ENCODE measurements around the gene GC. TPM values are rescaled to one million over a fixed set of nuclear protein-coding genes. Genes with fewer than 3 reads are reported as not detected.
"Not testable (repeated sequence)": the region's sequence is repeated elsewhere in the genome, so short reads cannot be mapped to it uniquely, and the experiment has no call there.

GC gene
- total RNA-seq: not detected

- no peak for DNase-seq
Measured at GRCh38 chr4:71783972-71784371, at the start of gene GC. Gene GC, minus strand, starts transcription at chr4:71784079. Its CDS starts 61 bp downstream, at chr4:71784018.

- DNase-seq: no peak
Measured at GRCh38 chr4:71833232-71833900, 49.5 kb upstream of the GC start.

GRCh38 chr4:71832049-71832448, 48.2 kb upstream of the GC start:
- no peak for DNase-seq

- DNase-seq: no peak
Measured at GRCh38 chr4:71830497-71831190, 46.8 kb upstream of the GC start.

- no peak for DNase-seq
Measured at GRCh38 chr4:71828470-71828869, 44.6 kb upstream of the GC start.

GRCh38 chr4:71827826-71828225, 43.9 kb upstream of the GC start:
- no peak for DNase-seq

GRCh38 chr4:71816676-71817303, 32.9 kb upstream of the GC start:
- DNase-seq: no peak

- no peak for DNase-seq
Measured at GRCh38 chr4:71814433-71814832, 30.6 kb upstream of the GC start.

- DNase-seq: not testable (repeated sequence)
Measured at GRCh38 chr4:71809805-71810204, 25.9 kb upstream of the GC start.

GRCh38 chr4:71807469-71807868, 23.6 kb upstream of the GC start:
- DNase-seq: no peak

GRCh38 chr4:71805230-71805629, 21.4 kb upstream of the GC start:
- DNase-seq: not testable (repeated sequence)

- DNase-seq: not testable (repeated sequence)
Measured at GRCh38 chr4:71804017-71804697, 20.3 kb upstream of the GC start.

GRCh38 chr4:71785959-71786358, 2.1 kb upstream of the GC start:
- no peak for DNase-seq

- no peak for DNase-seq
Measured at GRCh38 chr4:71784569-71785197, 804 bp upstream of the GC start.

- no peak for DNase-seq
Measured at GRCh38 chr4:71777891-71778290, 6.0 kb downstream of the GC start.

GRCh38 chr4:71775449-71775848, 8.4 kb downstream of the GC start:
- no peak for DNase-seq

- DNase-seq: no peak
Measured at GRCh38 chr4:71774136-71774535, 9.7 kb downstream of the GC start.

- no peak for DNase-seq
Measured at GRCh38 chr4:71773004-71773403, 10.9 kb downstream of the GC start.

GRCh38 chr4:71772592-71772991, 11.3 kb downstream of the GC start:
- no peak for DNase-seq

- DNase-seq: no peak
Measured at GRCh38 chr4:71771613-71772012, 12.3 kb downstream of the GC start.

GRCh38 chr4:71769434-71769833, 14.4 kb downstream of the GC start:
- DNase-seq: no peak

GRCh38 chr4:71768123-71768522, 15.8 kb downstream of the GC start:
- DNase-seq: no peak

All from skin of body (tissue), 2 donors.